Thoracic aorta (tissue), 2 donors: ENCODE results near the gene LSM10. TPM values are rescaled to one million over a fixed set of nuclear protein-coding genes. Genes with fewer than 3 reads are reported as not detected.

Source experiments
- ATAC-seq: fragments of 150-250 bp; one replicate; pipeline ENCODE4 v1.8.0; 2017; ENCODE audit warnings: low read depth; ENCODE audit not compliant: insufficient number of reproducible peaks, low FRiP score
- DNase-seq: peaks from one replicate; pipeline ENCODE4 v3.0.0-alpha.2; 2020; ENCODE audit warnings: low spot score
- H3K27ac ChIP-seq, 2 donors: fragments of 200-600 bp; sonication (generic); 1 replicate in 1 of 2; 2 replicates in 1 of 2; pipeline ENCODE4 v1.5.1; 2016; ENCODE audit warnings: mild to moderate bottlenecking in 2 of 2, moderate library complexity in 2 of 2
- H3K27me3 ChIP-seq: fragments of 200-600 bp; sonication (generic); replicated peaks from 2 replicates; pipeline ENCODE4 v1.6.0; 2016; ENCODE audit warnings: mild to moderate bottlenecking; ENCODE audit not compliant: insufficient read depth
- H3K36me3 ChIP-seq: fragments of 200-600 bp; sonication (generic); one replicate; pipeline ENCODE4 v1.5.1; 2016
- H3K4me1 ChIP-seq, 2 donors: fragments of 200-600 bp; sonication (generic); 1 replicate in 1 of 2; 2 replicates in 1 of 2; pipeline versions ENCODE4 v1.5.1 to v1.6.0; 2016; ENCODE audit warnings: low read depth in 2 of 2, mild to moderate bottlenecking in 1 of 2; ENCODE audit not compliant: control insufficient read depth in 1 of 2
- H3K4me3 ChIP-seq: fragments of 200-600 bp; sonication (generic); 2 replicates; pipeline ENCODE4 v1.5.1; 2016; ENCODE audit warnings: mild to moderate bottlenecking
- H3K9me3 ChIP-seq: fragments of 200-600 bp; sonication (generic); 2 replicates; pipeline ENCODE4 v1.5.1; 2016
- CTCF ChIP-seq: fragments of 200-600 bp; sonication (generic); IDR thresholded peaks from one replicate; pipeline ENCODE4 v1.5.1; 2019; ENCODE audit warnings: antibody characterized with exemption
- total RNA-seq, 2 donors: library from RNA; depleted of rRNA; stranded (reverse); fragments of >200 nt; gene quantifications; one replicate each; pipeline versions ENCODE4 v1.1.0 to v1.2.3, GENCODE V29; 2016

LSM10 gene
- total RNA-seq, 2 donors from 2014 or later, result 14.4 to 34.4 TPM

- TF ChIP-seq CTCF, result no peak
- peak overlapping the region; percentile 80 to 89 for H3K27ac ChIP-seq
- ATAC-seq (peak; percentile 74), DNase-seq (peak; percentile 60)
- H3K27me3 ChIP-seq, result no peaks in the 10 kb centered on the region
- H3K4me1 ChIP-seq, result peaks cover 37 to 49% of the 10 kb centered on the region in 2 donors
- peaks cover 43% of the 10 kb centered on the region for H3K36me3 ChIP-seq
- no peaks in the 10 kb centered on the region for H3K9me3 ChIP-seq
- H3K4me3 ChIP-seq, result peak overlapping the region; percentile 41
Measured at GRCh38 chr1:36350659-36351226, 47.0 kb downstream of the LSM10 start.

- ATAC-seq (no peak), DNase-seq (no peak)
- Histone ChIP-seq H3K36me3 (peaks cover 46% of the 10 kb centered on the region), H3K27me3 (no peaks in the 10 kb centered on the region), H3K4me3 (peak overlapping the region; percentile 41), H3K4me1 (peaks cover 37 to 49% of the 10 kb centered on the region in 2 donors), H3K9me3 (no peaks in the 10 kb centered on the region), H3K27ac (peak overlapping the region; percentile 80 to 89)
- TF ChIP-seq CTCF, result no peak
Measured at GRCh38 chr1:36349839-36350238, 47.9 kb downstream of the LSM10 start.

- Histone ChIP-seq H3K9me3 (no peaks in the 10 kb centered on the region), H3K27me3 (no peaks in the 10 kb centered on the region), H3K27ac (peak overlapping the region; percentile 80 to 89), H3K4me1 (peaks cover 37 to 49% of the 10 kb centered on the region in 2 donors), H3K36me3 (peaks cover 45% of the 10 kb centered on the region), H3K4me3 (no peak overlapping the region)
- DNase-seq (no peak), ATAC-seq (no peak)
- TF ChIP-seq CTCF, result no peak
Measured at GRCh38 chr1:36349241-36349671, 48.5 kb downstream of the LSM10 start.

- no peak for DNase-seq
- H3K9me3 ChIP-seq, result no peaks in the 10 kb centered on the region
- TF ChIP-seq CTCF, result no peak
- peaks cover 28 to 40% of the 10 kb centered on the region in 2 donors for H3K4me1 ChIP-seq
- H3K4me3 ChIP-seq, result no peak overlapping the region
- H3K27ac ChIP-seq, result peak overlapping the region in 1 of 2 donors; percentile 9
- ATAC-seq, result no peak
- no peaks in the 10 kb centered on the region for H3K27me3 ChIP-seq
- peaks cover 50% of the 10 kb centered on the region for H3K36me3 ChIP-seq
Measured at GRCh38 chr1:36346741-36347370, 50.9 kb downstream of the LSM10 start.

- Histone ChIP-seq H3K4me3 (no peak overlapping the region), H3K36me3 (peaks cover 65% of the 10 kb centered on the region), H3K4me1 (peaks cover 20 to 25% of the 10 kb centered on the region in 2 donors), H3K27ac (no peak overlapping the region), H3K9me3 (no peaks in the 10 kb centered on the region), H3K27me3 (no peaks in the 10 kb centered on the region)
- no peak for ATAC-seq
- no peak for DNase-seq
- no peak for TF ChIP-seq CTCF
Measured at GRCh38 chr1:36345353-36345752, 52.4 kb downstream of the LSM10 start.
